H1 (cell line): ENCODE data around the gene ARHGAP10. TPM values are rescaled to one million over a fixed set of nuclear protein-coding genes. Genes with fewer than 3 reads are reported as not detected.

ENCODE experiments used
- CTCF ChIA-PET: fragments of 300-600 bp; sonication (Branson Sonifier 250); formaldehyde crosslinking; loops from one replicate; lab custom pipeline; 2021; ENCODE audit not compliant: partially characterized antibody; lab: Charles Lee
- POLR2A ChIA-PET: fragments of 300-600 bp; sonication (Branson Sonifier 250); formaldehyde crosslinking; loops from one replicate; lab custom pipeline; 2021; ENCODE audit warnings: inconsistent platforms; ENCODE audit not compliant: partially characterized antibody; lab: Charles Lee
- DNase-seq, 2 experiments: peaks; one replicate each; pipeline versions ENCODE4 v3.0.0 to v3.0.0-alpha.2; 2010 to 2022; ENCODE audit warnings: low spot score in 2 of 2, low read depth in 1 of 2, mixed read lengths in 1 of 2
- FAIRE-seq: peaks from 2 replicates; lab custom pipeline; 2011; peaks lifted over from hg19 to GRCh38; lab: Jason Lieb, UNC
- H2AFZ ChIP-seq: 2 replicates; pipeline ENCODE4 v1.8.1; 2012; ENCODE audit warnings: low read length, inconsistent platforms
- H2AK5ac ChIP-seq: 2 replicates; pipeline ENCODE4 v1.6.1; 2013; ENCODE audit warnings: low read depth, low read length
- H2BK120ac ChIP-seq: replicated peaks from 2 replicates; pipeline ENCODE3; 2013; ENCODE audit warnings: low read depth, low read length, inconsistent platforms
- H2BK12ac ChIP-seq: 2 replicates; pipeline ENCODE4 v1.6.1; 2013; ENCODE audit warnings: low read depth, low read length
- H2BK15ac ChIP-seq: 2 replicates; pipeline ENCODE4 v1.6.1; 2013; ENCODE audit warnings: low read length
- H2BK20ac ChIP-seq: 2 replicates; pipeline ENCODE4 v1.6.1; 2013; ENCODE audit warnings: low read length
- H2BK5ac ChIP-seq: 2 replicates; pipeline ENCODE4 v1.6.1; 2013; ENCODE audit warnings: low read depth, low read length
- H3K14ac ChIP-seq: 2 replicates; pipeline ENCODE4 v1.6.1; 2013; ENCODE audit warnings: inconsistent platforms; ENCODE audit not compliant: insufficient read length
- H3K18ac ChIP-seq: 2 replicates; pipeline ENCODE4 v1.6.1; 2013; ENCODE audit warnings: low read length; ENCODE audit errors: extremely low read depth
- H3K23ac ChIP-seq: 2 replicates; pipeline ENCODE4 v1.6.1; 2013; ENCODE audit warnings: inconsistent platforms; ENCODE audit not compliant: insufficient read length
- H3K23me2 ChIP-seq: 2 replicates; pipeline ENCODE4 v1.6.1; 2013; ENCODE audit warnings: low read depth, low read length
- H3K27ac ChIP-seq: 2 replicates; pipeline ENCODE4 v1.6.1; 2011; ENCODE audit warnings: low read depth, low read length, inconsistent platforms
- H3K27me3 ChIP-seq, 4 experiments: replicated peaks in 1 of 4; 1 replicate in 1 of 4; 2 replicates in 3 of 4; pipeline versions ENCODE4 v1.6.1 to v1.8.1; 2011 to 2013; ENCODE audit warnings: low read length in 3 of 4, mild to moderate bottlenecking in 3 of 4, inconsistent platforms in 2 of 4, mixed read lengths in 2 of 4, moderate library complexity in 1 of 4; ENCODE audit not compliant: control insufficient read depth in 3 of 4, insufficient read depth in 3 of 4; ENCODE audit errors: extremely low read depth in 1 of 4
- H3K36me3 ChIP-seq, 4 experiments: 2 replicates each; pipeline versions ENCODE4 v1.6.1 to v1.8.1; 2011 to 2013; ENCODE audit warnings: mild to moderate bottlenecking in 4 of 4, low read length in 3 of 4, moderate library complexity in 2 of 4, control low read depth in 1 of 4, inconsistent platforms in 1 of 4; ENCODE audit not compliant: insufficient read depth in 4 of 4, control insufficient read depth in 2 of 4
- H3K4ac ChIP-seq: replicated peaks from 2 replicates; pipeline ENCODE3; 2013; ENCODE audit warnings: low read length, low read depth, mixed read lengths, inconsistent platforms; ENCODE audit not compliant: insufficient read length
- H3K4me1 ChIP-seq, 4 experiments: replicated peaks in 1 of 4; 1 replicate in 1 of 4; 2 replicates in 3 of 4; pipeline versions ENCODE4 v1.6.1 to v1.8.1; 2011 to 2013; ENCODE audit warnings: low read length in 3 of 4, inconsistent platforms in 2 of 4, mixed read lengths in 1 of 4; ENCODE audit not compliant: insufficient read depth in 4 of 4, control insufficient read depth in 3 of 4
- H3K4me2 ChIP-seq, 2 experiments: 2 replicates each; pipeline versions ENCODE4 v1.6.1 to v1.8.1; 2011 to 2013; ENCODE audit warnings: low read depth in 2 of 2, low read length in 2 of 2, control low read depth in 1 of 2, inconsistent platforms in 1 of 2, mild to moderate bottlenecking in 1 of 2; ENCODE audit not compliant: insufficient read depth in 1 of 2
- H3K4me3 ChIP-seq, 4 experiments: fragments of 200-600, 300-600 bp in 1 of 4; sonication (generic), shearing (Covaris generic), sonication (Bioruptor Twin) in 1 of 4; 2 replicates each; pipeline versions ENCODE4 v1.5.1 to v1.8.1; 2011 to 2016; ENCODE audit warnings: low read length in 4 of 4, low read depth in 3 of 4, control low read depth in 2 of 4, inconsistent platforms in 2 of 4, mild to moderate bottlenecking in 2 of 4, mixed read lengths in 1 of 4, moderate library complexity in 1 of 4; ENCODE audit not compliant: insufficient read depth in 2 of 4; ENCODE audit errors: extremely low read depth in 1 of 4
- H3K56ac ChIP-seq: replicated peaks from 2 replicates; pipeline ENCODE3; 2013; ENCODE audit warnings: low read depth, mild to moderate bottlenecking, mixed read lengths, low read length, inconsistent platforms; ENCODE audit not compliant: insufficient read length
- H3K79me1 ChIP-seq: 2 replicates; pipeline ENCODE4 v1.6.1; 2013; ENCODE audit warnings: low read depth, low read length, control low read depth
- H3K79me2 ChIP-seq, 2 experiments: 2 replicates each; pipeline versions ENCODE4 v1.6.1 to v1.8.1; 2012 to 2013; ENCODE audit warnings: low read length in 2 of 2, mild to moderate bottlenecking in 2 of 2, inconsistent platforms in 1 of 2; ENCODE audit not compliant: insufficient read depth in 2 of 2, control insufficient read depth in 1 of 2
- H3K9ac ChIP-seq, 4 experiments: replicated peaks in 1 of 4; 1 replicate in 1 of 4; 2 replicates in 3 of 4; pipeline versions ENCODE4 v1.6.1 to v1.8.1; 2011 to 2013; ENCODE audit warnings: low read depth in 3 of 4, low read length in 3 of 4, control low read depth in 2 of 4, mild to moderate bottlenecking in 2 of 4, moderate library complexity in 2 of 4, inconsistent platforms in 1 of 4; ENCODE audit errors: extremely low read depth in 1 of 4
- H3K9me3 ChIP-seq, 2 experiments: 2 replicates each; pipeline versions ENCODE4 v1.6.1 to v1.8.1; 2012 to 2013; ENCODE audit warnings: mild to moderate bottlenecking in 2 of 2, moderate library complexity in 2 of 2, control low read depth in 1 of 2, inconsistent platforms in 1 of 2, low read depth in 1 of 2, low read length in 1 of 2, mixed read lengths in 1 of 2; ENCODE audit not compliant: insufficient read depth in 2 of 2
- H4K20me1 ChIP-seq, 2 experiments: replicated peaks in 1 of 2; 2 replicates each; pipeline versions ENCODE3 to v1.8.1; 2011 to 2013; ENCODE audit warnings: inconsistent platforms in 2 of 2, low read length in 2 of 2, mild to moderate bottlenecking in 1 of 2; ENCODE audit not compliant: insufficient read depth in 2 of 2, control insufficient read depth in 1 of 2
- H4K5ac ChIP-seq: 2 replicates; pipeline ENCODE4 v1.6.1; 2013; ENCODE audit warnings: low read length, low read depth, mixed read lengths, inconsistent platforms; ENCODE audit not compliant: insufficient read length
- H4K8ac ChIP-seq: 2 replicates; pipeline ENCODE4 v1.8.0; 2013; ENCODE audit warnings: mild to moderate bottlenecking, moderate library complexity, low read length, inconsistent platforms; ENCODE audit not compliant: insufficient read depth; ENCODE audit errors: extremely low read depth
- H4K91ac ChIP-seq: replicated peaks from 2 replicates; pipeline ENCODE3; 2013; ENCODE audit warnings: low read length, mixed read lengths, inconsistent platforms; ENCODE audit not compliant: insufficient read length
- BRCA1 ChIP-seq: IDR thresholded peaks from 2 replicates; pipeline ENCODE4 v1.6.1; 2012; ENCODE audit warnings: low read depth, low read length, improper control_type of control experiment
- CHD1 ChIP-seq: IDR thresholded peaks from 2 replicates; pipeline ENCODE4 v1.6.1; 2012; ENCODE audit warnings: low read depth, low read length, improper control_type of control experiment
- JUN ChIP-seq: IDR thresholded peaks from 2 replicates; pipeline ENCODE4 v1.6.1; 2011; ENCODE audit warnings: low read depth, mild to moderate bottlenecking, improper control_type of control experiment, low read length
- JUND ChIP-seq: IDR thresholded peaks from 2 replicates; pipeline ENCODE4 v1.6.1; 2011; ENCODE audit warnings: mild to moderate bottlenecking, improper control_type of control experiment, low read length
- KDM1A ChIP-seq: fragments of 200-600, 300-600 bp; sonication (generic); IDR thresholded peaks from 2 replicates; pipeline ENCODE4 v1.7.1; 2016; ENCODE audit warnings: mild to moderate bottlenecking, low read length, borderline replicate concordance
- KDM5A ChIP-seq: fragments of 200-600 bp; IDR thresholded peaks from 2 replicates; pipeline ENCODE4 v1.7.1; 2012; ENCODE audit warnings: mild to moderate bottlenecking, low read length, inconsistent platforms, mixed read lengths
- RAD21 ChIP-seq, 2 experiments: IDR thresholded peaks in 1 of 2; conservative IDR thresholded peaks in 1 of 2; 2 replicates each; pipeline ENCODE4 v1.6.1; 2011; ENCODE audit warnings: low read depth in 2 of 2, low read length in 2 of 2, improper control_type of control experiment in 1 of 2, inconsistent platforms in 1 of 2, mild to moderate bottlenecking in 1 of 2, moderate library complexity in 1 of 2
- WGBS, 2 experiments: shearing (Covaris generic) in 1 of 2; methylation state at CpG; one replicate each; pipeline versions ENCODE4 v1.1.6 to v1.1.7; 2013 to 2015; ENCODE audit warnings: low lambda C conversion rate in 2 of 2, mixed read lengths in 2 of 2, inconsistent platforms in 1 of 2, low coverage in 1 of 2, missing lambda C conversion rate in 1 of 2; ENCODE audit not compliant: insufficient replicate concordance in 2 of 2, insufficient coverage in 1 of 2, insufficient read length in 1 of 2; ENCODE audit errors: extremely low coverage in 1 of 2, missing lambda C conversion rate in 1 of 2; 5-methylcytosine and 5-hydroxymethylcytosine counted together
- polyA plus RNA-seq, 7 experiments: library from polyadenylated mRNA; depleted of rRNA in 3 of 7; stranded (reverse) in 5 of 7; unstranded in 2 of 7; fragments of >200 nt in 5 of 7; fragments of 200-250 nt in 2 of 7; gene quantifications; 1 replicate in 5 of 7; 2 replicates in 1 of 7; 4 replicates in 1 of 7; pipeline versions ENCODE4 v1.2.1 to v1.2.3, GENCODE V29; 2011 to 2013; ENCODE audit warnings: missing spikeins in 2 of 7, mixed read lengths in 2 of 7
- total RNA-seq: library from RNA; stranded (reverse); fragmentation: NEBNext Ultra II Directional; extraction: Animal tissue kit (Norgen Biotek cat#: 25700); gene quantifications from 2 replicates; pipeline ENCODE4 v1.2.1, GENCODE V29; 2021
- TF ChIP-seq, protein P1 (sequence below), 3 experiments: IDR thresholded peaks; 1 replicate in 2 of 3; 2 replicates in 1 of 3; pipeline versions ENCODE4 v1.5.1 to v1.6.1; 2011; ENCODE audit warnings: low read length in 3 of 3, mild to moderate bottlenecking in 3 of 3, inconsistent platforms in 2 of 3, low read depth in 1 of 3, moderate library complexity in 1 of 3; ENCODE audit not compliant: insufficient read depth in 1 of 3; ENCODE audit errors: control extremely low read depth in 1 of 3
- TF ChIP-seq, protein P2 (sequence below): IDR thresholded peaks from 2 replicates; pipeline ENCODE4 v1.6.1; 2012; ENCODE audit warnings: low read length, inconsistent platforms

The ARHGAP10 gene
- total and polyA plus RNA-seq, 2 of the 8 experiments (the other 6 are each of a cell fraction or from before 2014, with no cell fraction given) = 3.7 to 6.1 TPM

DNA sequence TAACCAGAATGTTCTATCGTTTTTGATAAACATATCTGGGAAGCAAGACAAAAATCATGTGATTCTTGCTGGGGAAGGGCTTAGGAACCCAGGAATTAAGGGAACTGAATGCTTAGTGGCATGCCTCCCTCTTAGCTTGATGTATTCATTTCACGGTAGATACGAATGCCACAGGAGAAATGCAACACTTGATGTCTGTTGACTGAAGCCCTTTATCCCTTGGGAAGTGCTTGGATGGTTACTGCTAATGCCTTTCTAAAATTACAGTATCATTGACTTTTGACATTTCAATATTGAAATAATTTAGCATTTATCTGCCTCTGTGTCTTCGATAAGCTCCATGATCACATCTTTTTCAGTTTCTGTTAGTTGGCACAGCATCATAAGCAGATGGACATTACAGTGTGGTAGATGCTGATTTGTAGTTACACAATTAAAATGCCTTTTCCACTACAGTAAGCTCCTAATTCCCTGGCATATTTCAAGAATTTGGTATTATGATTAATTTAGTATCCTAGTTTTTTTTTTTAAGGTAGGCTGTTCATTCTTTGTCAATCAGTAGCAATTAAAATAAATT is 226.7 kb downstream of the ARHGAP10 start:
- no peak overlapping the region for H2AK5ac ChIP-seq
- H3K79me2 ChIP-seq = no peaks in the 10 kb centered on the region
- no peaks in the 10 kb centered on the region for H3K79me1 ChIP-seq
- no peaks in the 10 kb centered on the region for H3K9me3 ChIP-seq
- no peak overlapping the region for H3K27ac ChIP-seq
- H3K18ac ChIP-seq = no peak overlapping the region
- WGBS, 2 experiments = 88% methylated on average over 4 of the region's 4 CpGs; no CpG with 5 or more reads in 1 of the 2 experiments
- H3K4me3 ChIP-seq = no peak overlapping the region
- no peak overlapping the region for H3K9ac ChIP-seq
- H3K23me2 ChIP-seq = no peaks in the 10 kb centered on the region
- CTCF ChIA-PET = interaction anchor here (0.6 to 1.7 kb wide), 3 partner anchors 13 to 98 kb away, joined by 3 to 5 read pairs (median 5); no protein-coding TSS in a partner anchor
- H3K4me2 ChIP-seq = no peak overlapping the region
- H4K91ac ChIP-seq = no peak overlapping the region
- no peak overlapping the region for H3K23ac ChIP-seq
- H2BK12ac ChIP-seq = no peak overlapping the region
- H3K27me3 ChIP-seq = no peaks in the 10 kb centered on the region
- no peaks in the 10 kb centered on the region for H3K36me3 ChIP-seq
- no peak overlapping the region for H2BK120ac ChIP-seq
- no peak overlapping the region for H3K14ac ChIP-seq
- no peak overlapping the region for H2BK5ac ChIP-seq
- H3K4me1 ChIP-seq = peaks cover 0 to 19% (median 14%) of the 10 kb centered on the region in 4 experiments; a peak in 6 of 7 replicates
- H2BK15ac ChIP-seq = no peak overlapping the region
- no peak for FAIRE-seq
- no peak overlapping the region for H4K8ac ChIP-seq
- POLR2A ChIA-PET = no interaction called here
- no peak for DNase-seq
- H2AFZ ChIP-seq = no peak overlapping the region
- no peak overlapping the region for H2BK20ac ChIP-seq
- H3K56ac ChIP-seq = no peak overlapping the region
- H3K4ac ChIP-seq = no peak overlapping the region
- no peak overlapping the region for H4K5ac ChIP-seq
- H4K20me1 ChIP-seq = no peaks in the 10 kb centered on the region
- no peak for TF ChIP-seq JUN
- no peak for TF ChIP-seq CHD1
- TF ChIP-seq BRCA1 = no peak
- TF ChIP-seq KDM1A = no peak
- no peak for TF ChIP-seq RAD21 (IDR thresholded peaks at IDR 0.05 in 1 of 2, conservative IDR thresholded peaks at IDR 0.05 in 1 of 2; ENCODE audit: low read depth in 2 of 2, low read length in 2 of 2)
- TF ChIP-seq, protein P1, sequence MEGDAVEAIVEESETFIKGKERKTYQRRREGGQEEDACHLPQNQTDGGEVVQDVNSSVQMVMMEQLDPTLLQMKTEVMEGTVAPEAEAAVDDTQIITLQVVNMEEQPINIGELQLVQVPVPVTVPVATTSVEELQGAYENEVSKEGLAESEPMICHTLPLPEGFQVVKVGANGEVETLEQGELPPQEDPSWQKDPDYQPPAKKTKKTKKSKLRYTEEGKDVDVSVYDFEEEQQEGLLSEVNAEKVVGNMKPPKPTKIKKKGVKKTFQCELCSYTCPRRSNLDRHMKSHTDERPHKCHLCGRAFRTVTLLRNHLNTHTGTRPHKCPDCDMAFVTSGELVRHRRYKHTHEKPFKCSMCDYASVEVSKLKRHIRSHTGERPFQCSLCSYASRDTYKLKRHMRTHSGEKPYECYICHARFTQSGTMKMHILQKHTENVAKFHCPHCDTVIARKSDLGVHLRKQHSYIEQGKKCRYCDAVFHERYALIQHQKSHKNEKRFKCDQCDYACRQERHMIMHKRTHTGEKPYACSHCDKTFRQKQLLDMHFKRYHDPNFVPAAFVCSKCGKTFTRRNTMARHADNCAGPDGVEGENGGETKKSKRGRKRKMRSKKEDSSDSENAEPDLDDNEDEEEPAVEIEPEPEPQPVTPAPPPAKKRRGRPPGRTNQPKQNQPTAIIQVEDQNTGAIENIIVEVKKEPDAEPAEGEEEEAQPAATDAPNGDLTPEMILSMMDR (IDR thresholded peaks at IDR 0.05; ENCODE audit: control extremely low read depth in 1 of 3, insufficient read depth in 1 of 3, low read depth in 1 of 3, low read length in 3 of 3) = no peak
- no peak for TF ChIP-seq JUND
- TF ChIP-seq KDM5A = no peak
- TF ChIP-seq, protein P2, sequence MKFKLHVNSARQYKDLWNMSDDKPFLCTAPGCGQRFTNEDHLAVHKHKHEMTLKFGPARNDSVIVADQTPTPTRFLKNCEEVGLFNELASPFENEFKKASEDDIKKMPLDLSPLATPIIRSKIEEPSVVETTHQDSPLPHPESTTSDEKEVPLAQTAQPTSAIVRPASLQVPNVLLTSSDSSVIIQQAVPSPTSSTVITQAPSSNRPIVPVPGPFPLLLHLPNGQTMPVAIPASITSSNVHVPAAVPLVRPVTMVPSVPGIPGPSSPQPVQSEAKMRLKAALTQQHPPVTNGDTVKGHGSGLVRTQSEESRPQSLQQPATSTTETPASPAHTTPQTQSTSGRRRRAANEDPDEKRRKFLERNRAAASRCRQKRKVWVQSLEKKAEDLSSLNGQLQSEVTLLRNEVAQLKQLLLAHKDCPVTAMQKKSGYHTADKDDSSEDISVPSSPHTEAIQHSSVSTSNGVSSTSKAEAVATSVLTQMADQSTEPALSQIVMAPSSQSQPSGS = no peak
